ENCODE results near the gene ZBTB25.

- no peak for TF ChIP-seq CTCF (IDR thresholded peaks at IDR 0.05; ENCODE audit: borderline replicate concordance, extremely low read depth, low read length, poor library complexity, severe bottlenecking)
- no peak for TF ChIP-seq EZH2 (IDR thresholded peaks at IDR 0.05; ENCODE audit: borderline replicate concordance, low read depth, low read length, severe bottlenecking)
Measured at GRCh38 chr14:64417055-64417770, 86.4 kb downstream of the ZBTB25 start.
